HG03135 (cell line): ENCODE data around the gene FDCSP.
"Not testable (repeated sequence)": the region's sequence is repeated elsewhere in the genome, so short reads cannot be mapped to it uniquely, and the experiment has no call there.

Experiments used
- ATAC-seq: cut with Tn5 transposase; IDR thresholded peaks from one replicate; pipeline ENCODE4 v1.9.1; 2021; ENCODE audit warnings: mild to moderate bottlenecking, moderate library complexity; ENCODE audit not compliant: unreplicated experiment

Gene FDCSP

DNA sequence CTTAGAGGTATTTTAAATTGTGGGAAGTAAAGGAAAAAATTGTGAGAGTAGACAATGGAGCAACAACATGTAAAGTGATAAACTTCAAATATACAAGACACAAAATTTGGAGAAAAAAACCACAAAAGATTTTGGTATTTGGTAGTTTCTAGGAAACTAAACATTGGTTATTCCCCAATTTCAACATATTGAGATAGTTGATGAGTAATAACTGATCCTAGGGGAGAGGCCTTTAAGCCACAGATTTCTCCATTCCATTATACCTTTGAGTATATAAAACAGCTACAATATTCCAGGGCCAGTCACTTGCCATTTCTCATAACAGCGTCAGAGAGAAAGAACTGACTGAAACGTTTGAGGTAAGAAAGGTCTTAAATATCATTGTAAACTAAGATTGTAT lies at the start of gene FDCSP:
Gene FDCSP (plus strand): TSS at position 301 of the 400 bp plus-strand sequence. CDS start 5,071 bp downstream, outside the sequence.
- no peak for ATAC-seq

DNA sequence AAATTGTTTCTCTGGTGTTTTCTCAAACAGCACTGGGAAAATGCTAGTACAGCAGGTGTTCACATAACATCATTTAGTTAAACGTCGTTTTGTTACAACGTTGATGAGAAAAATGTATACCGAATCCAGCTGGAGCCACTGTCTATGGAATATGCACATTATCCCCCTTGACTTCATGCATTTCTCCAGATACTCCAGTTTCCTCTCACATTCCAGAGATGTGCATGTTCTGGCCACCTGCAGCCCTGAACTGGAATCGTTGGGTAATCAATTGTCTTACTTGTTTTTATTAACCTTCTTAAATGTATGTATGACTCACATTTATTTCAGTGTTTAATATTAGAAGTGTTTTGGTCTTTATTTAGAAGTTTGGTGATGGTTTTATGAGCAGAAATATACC lies 48.8 kb upstream of the FDCSP start:
- no peak for ATAC-seq

- no peak for ATAC-seq
Measured at GRCh38 chr4:70178075-70178660, 47.8 kb upstream of the FDCSP start.

- no peak for ATAC-seq
Measured at GRCh38 chr4:70179811-70180210, 46.1 kb upstream of the FDCSP start.

DNA sequence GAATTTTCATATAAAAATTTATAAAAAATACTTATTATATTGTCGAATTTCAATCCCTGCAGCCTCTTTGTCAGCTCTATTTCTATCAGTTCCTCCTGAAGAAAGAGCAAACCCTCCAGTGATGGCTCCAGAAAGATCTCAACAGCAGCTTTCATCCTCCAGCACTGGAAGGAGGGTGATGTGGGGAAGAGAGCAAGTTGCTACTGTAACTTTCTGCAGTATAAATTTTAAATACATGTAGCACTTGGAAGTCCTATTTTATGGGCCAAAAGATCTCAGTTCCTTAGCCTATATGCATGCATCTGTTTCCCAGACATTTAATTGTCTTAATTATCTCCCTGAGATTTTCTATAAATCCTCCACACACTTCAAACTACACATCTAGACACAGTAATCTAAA lies 44.1 kb upstream of the FDCSP start:
- ATAC-seq = no peak

- ATAC-seq = no peak
Measured at GRCh38 chr4:70182517-70183167, 43.3 kb upstream of the FDCSP start.

GRCh38 chr4:70183168-70183939 lies 42.6 kb upstream of the FDCSP start:
- ATAC-seq = peak; percentile 65

- no peak for ATAC-seq
Measured at GRCh38 chr4:70183940-70184246, 42.0 kb upstream of the FDCSP start.

DNA sequence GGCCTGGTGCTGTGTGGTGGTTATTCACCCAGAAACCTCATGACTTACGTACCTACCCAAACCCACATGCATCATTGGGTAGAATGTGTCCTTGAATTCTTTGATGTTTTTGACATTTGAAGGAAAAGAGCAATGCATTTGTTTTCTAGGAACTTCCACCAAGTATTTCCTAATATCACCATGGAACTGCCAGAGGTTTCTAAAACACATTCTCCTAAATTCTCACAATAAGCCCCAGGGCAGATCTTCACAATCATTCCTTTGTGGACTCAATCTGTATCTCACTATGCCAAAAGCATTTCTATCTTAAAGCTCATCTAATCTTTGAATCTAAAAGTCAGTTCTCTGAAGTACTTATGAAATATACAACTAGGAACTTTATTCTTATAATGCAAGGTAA lies 38.7 kb upstream of the FDCSP start:
- ATAC-seq = no peak

DNA sequence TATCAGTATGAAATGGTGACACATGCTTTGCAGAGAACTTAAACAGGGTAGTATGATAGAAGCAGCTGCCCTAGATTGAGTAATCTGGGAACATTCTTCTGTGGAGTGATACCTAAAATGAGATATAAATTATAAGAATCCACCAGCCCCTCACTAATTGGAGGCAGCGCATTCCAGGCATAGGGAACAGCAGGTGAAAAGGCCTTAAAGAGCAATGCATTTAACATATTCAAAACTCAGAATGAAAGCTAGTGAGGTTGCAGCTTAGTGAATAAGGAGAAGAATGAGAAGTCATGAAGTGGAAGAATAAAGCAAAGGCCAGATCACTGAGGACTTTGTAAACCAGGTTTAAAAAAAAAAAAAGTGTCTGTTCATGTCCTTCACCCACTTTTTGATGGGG lies 35.3 kb upstream of the FDCSP start:
- no peak for ATAC-seq

- ATAC-seq = no peak
Measured at GRCh38 chr4:70191647-70192046, 34.3 kb upstream of the FDCSP start.

DNA sequence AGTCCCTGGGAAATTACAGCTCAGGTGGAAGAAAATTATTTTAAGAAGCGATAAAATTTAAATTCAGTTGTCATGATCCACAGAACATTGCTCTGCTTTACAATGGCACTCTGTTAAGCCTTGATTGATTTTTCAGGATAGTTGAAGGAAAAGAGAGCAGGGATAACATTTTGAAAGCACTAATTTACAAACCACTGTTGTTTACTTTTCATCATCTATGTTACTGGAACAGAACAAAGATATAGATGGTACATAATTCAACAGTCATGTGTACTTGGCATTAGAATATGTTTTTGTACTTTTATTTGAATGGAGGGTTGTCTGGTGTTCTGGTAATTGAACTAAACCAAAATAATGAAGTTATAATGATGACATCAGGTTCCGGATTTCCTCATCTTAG lies 33.0 kb upstream of the FDCSP start:
- no peak for ATAC-seq

DNA sequence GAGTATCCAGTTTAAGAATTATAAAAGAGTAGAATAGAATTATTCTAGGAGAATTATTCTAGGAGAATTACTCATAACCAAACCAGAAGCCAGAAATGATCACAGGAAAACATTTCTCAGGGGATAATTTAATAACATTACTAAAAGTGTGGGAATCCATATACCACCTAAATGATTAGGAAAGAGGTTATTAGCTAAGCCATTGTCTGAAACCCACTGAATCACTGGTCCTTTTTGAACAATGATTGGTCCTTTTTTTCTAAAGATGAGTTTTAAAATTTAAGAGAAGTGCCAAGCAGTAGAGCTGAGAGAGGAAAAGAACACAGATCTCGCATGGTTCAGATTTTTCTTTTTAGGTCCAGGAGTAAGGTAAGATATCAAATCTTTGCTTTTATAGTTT lies 30.5 kb upstream of the FDCSP start, which contains the start of gene ODAM:
Gene ODAM (plus strand): TSS at position 301 of the 400 bp plus-strand sequence. CDS start 819 bp downstream, outside the sequence.
- ATAC-seq = no peak

DNA sequence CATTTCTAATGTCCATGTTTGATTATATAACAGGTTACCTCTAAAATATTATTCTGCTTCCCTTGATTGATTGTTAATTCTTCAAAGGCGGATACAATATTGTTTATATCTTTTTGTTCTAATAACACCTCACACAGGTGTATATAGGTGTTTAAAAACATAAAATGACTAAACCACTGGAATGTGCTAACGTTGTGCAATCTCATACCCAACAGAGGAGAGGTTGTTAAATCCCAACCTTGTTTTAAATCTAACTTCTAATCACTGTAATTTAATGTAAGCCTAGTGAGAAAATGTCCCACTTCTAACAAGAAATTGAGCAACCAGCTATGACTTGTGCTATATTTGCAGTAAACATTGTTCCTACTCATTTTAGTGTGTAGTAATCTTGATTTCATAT lies 29.1 kb upstream of the FDCSP start:
- no peak for ATAC-seq

DNA sequence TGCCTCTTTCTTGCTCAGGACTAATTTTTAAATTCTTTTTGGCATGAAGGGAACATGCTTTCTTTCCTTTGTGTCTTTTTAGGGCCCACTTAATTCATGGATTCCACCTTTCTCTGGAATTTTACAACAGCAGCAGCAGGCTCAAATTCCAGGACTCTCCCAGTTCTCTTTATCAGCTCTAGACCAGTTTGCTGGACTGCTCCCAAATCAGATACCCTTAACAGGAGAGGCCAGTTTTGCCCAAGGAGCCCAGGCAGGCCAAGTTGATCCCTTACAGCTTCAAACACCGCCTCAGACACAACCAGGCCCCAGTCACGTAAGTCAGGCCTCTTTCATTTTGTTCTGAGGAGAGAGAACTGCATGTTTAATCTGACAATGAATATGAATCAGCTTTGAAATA lies 28.1 kb upstream of the FDCSP start:
- no peak for ATAC-seq

- ATAC-seq = no peak
Measured at GRCh38 chr4:70203601-70204000, 22.3 kb upstream of the FDCSP start.

GRCh38 chr4:70212752-70213151 lies 13.2 kb upstream of the FDCSP start:
- ATAC-seq = not testable (repeated sequence)

- ATAC-seq = not testable (repeated sequence)
Measured at GRCh38 chr4:70216109-70216508, 9.8 kb upstream of the FDCSP start.

DNA sequence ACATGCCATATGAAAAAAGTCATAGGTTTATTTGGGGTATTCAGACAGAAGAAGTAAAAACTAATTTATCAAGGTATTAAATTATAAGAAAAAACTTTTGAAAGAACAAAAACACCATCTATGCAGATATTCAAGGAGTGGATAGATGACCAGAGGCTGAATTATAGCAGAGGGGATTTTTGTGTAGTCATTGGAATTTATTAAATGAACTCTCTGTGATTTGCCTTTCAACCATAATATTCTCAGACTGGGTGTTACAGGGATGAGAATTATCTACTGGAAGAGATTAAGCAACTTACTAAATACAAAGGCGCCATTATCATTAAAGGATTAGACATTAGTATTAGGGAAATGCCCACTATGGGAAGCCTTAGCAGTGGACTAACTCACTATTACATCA lies 9.4 kb upstream of the FDCSP start:
- not testable (repeated sequence) for ATAC-seq

DNA sequence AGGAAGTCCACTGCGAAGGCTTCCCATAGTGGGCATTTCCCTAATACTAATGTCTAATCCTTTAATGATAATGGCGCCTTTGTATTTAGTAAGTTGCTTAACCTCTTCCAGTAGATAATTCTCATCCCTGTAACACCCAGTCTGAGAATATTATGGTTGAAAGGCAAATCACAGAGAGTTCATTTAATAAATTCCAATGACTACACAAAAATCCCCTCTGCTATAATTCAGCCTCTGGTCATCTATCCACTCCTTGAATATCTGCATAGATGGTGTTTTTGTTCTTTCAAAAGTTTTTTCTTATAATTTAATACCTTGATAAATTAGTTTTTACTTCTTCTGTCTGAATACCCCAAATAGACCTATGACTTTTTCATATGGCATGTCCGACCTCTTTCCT lies 4.5 kb upstream of the FDCSP start:
- not testable (repeated sequence) for ATAC-seq

DNA sequence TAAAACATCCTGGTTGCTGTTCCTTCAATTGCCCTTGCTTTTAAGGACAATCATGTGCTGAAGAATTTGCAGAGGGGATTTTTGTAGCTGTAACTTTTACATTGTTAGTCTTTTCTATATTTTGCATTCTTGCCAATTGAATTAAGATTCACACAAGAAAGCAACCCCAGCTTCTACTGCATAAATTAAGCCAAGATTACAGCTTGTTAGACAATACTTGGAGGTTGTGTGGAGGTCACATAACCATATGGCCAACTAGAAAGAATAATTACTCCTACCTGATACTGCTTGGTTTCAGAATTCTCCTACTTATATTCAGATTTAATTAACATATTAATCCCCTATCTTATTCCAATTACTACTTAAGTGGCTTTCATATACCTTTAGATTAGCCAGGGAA lies 4.1 kb upstream of the FDCSP start:
- not testable (repeated sequence) for ATAC-seq

- no peak for ATAC-seq
Measured at GRCh38 chr4:70236125-70236524, 10.2 kb downstream of the FDCSP start.
